MCF 10A (cell line): ENCODE results near the gene C1orf210. TPM values are rescaled to one million over a fixed set of nuclear protein-coding genes. Genes with fewer than 3 reads are reported as not detected.

Source experiments
- BruUV-seq: library from RNA; stranded (reverse); fragments of 400-500 nt; replicated peaks from 2 replicates; lab custom pipeline; 2021; lab: Mats Ljungman, UMichigan
- CTCF ChIA-PET: fragments of 300-600 bp; sonication (Branson Sonifier 250); formaldehyde crosslinking; extraction: SDS; loops from one replicate; lab custom pipeline; 2021; ENCODE audit warnings: antibody characterized with exemption, inconsistent platforms; lab: Yijun Ruan, JAX
- POLR2A ChIA-PET: fragments of 300-600, 350-650 bp; sonication (Branson Sonifier 250); formaldehyde crosslinking; extraction: SDS; loops from one replicate; lab custom pipeline; 2020; ENCODE audit warnings: antibody characterized with exemption, inconsistent platforms; lab: Yijun Ruan, JAX
- DNase-seq: peaks from one replicate; pipeline ENCODE4 v3.0.0-alpha.2; 2018; ENCODE audit not compliant: unreplicated experiment
- H3K27ac Mint-ChIP-seq: one replicate; pipeline ENCODE4 v1.8.0; 2022; ENCODE audit warnings: mild to moderate bottlenecking, low read depth, mixed read lengths; ENCODE audit not compliant: unreplicated experiment
- H3K27me3 Mint-ChIP-seq: one replicate; pipeline ENCODE4 v1.8.0; 2022; ENCODE audit warnings: mixed read lengths; ENCODE audit not compliant: insufficient read depth, unreplicated experiment
- H3K36me3 Mint-ChIP-seq: one replicate; pipeline ENCODE4 v1.8.0; 2022; ENCODE audit warnings: mild to moderate bottlenecking, moderate library complexity, mixed read lengths; ENCODE audit not compliant: insufficient read depth, unreplicated experiment
- H3K4me1 Mint-ChIP-seq: one replicate; pipeline ENCODE4 v1.8.0; 2022; ENCODE audit warnings: mixed read lengths; ENCODE audit not compliant: insufficient read depth, unreplicated experiment
- H3K4me3 Mint-ChIP-seq: one replicate; pipeline ENCODE4 v1.8.0; 2022; ENCODE audit warnings: mild to moderate bottlenecking, moderate library complexity, mixed read lengths; ENCODE audit not compliant: unreplicated experiment
- H3K9me3 Mint-ChIP-seq: one replicate; pipeline ENCODE4 v1.8.0; 2022; ENCODE audit warnings: mixed read lengths; ENCODE audit not compliant: unreplicated experiment
- CTCF ChIP-seq: fragments of 200-600 bp; IDR thresholded peaks from one replicate; pipeline ENCODE4 v1.8.0; 2022; ENCODE audit warnings: antibody characterized with exemption, mild to moderate bottlenecking; ENCODE audit not compliant: unreplicated experiment
- intact Hi-C: fragments of 100-400 bp; cut with micrococcal nuclease; formaldehyde crosslinking; loops from 2 replicates; pipeline ENCODE4 v1.14.1; 2022
- total RNA-seq: library from RNA; stranded (reverse); gene quantifications from 2 replicates; pipeline ENCODE4 v1.2.3, GENCODE V29; 2022

The C1orf210 gene
- total RNA-seq, 1 experiment from 2014 or later: 1.6 TPM

- ChIA-PET CTCF (no interaction called here), POLR2A (interaction anchor here (0.8 kb wide), 1 partner anchor 39 kb away, joined by 4 read pairs; no protein-coding TSS in a partner anchor)
- Mint-ChIP-seq H3K9me3 (peaks cover 13% of the 10 kb centered on the region), H3K27ac (no peak overlapping the region), H3K36me3 (peaks cover 6% of the 10 kb centered on the region), H3K4me3 (no peak overlapping the region), H3K4me1 (no peaks in the 10 kb centered on the region), H3K27me3 (no peaks in the 10 kb centered on the region)
- TF ChIP-seq CTCF: no peak
- BruUV-seq: no TSS peak
- intact Hi-C loops: no loop called here
- DNase-seq: no peak
These were observed 37.1 kb upstream of the C1orf210 start for GRCh38 chr1:43322506-43322905.

GRCh38 chr1:43321331-43321891 is 36.0 kb upstream of the C1orf210 start:
- no peak overlapping the region for H3K4me3 Mint-ChIP-seq
- H3K27ac Mint-ChIP-seq: no peak overlapping the region
- BruUV-seq: no TSS peak
- POLR2A ChIA-PET: no interaction called here
- TF ChIP-seq CTCF: no peak
- CTCF ChIA-PET: interaction anchor here (1.5 kb wide), 1 partner anchor 36 kb away, joined by 6 read pairs; the partner anchor contains the start of gene C1orf210
- intact Hi-C loops: no loop called here
- peaks cover 13% of the 10 kb centered on the region for H3K9me3 Mint-ChIP-seq
- peaks cover 6% of the 10 kb centered on the region for H3K36me3 Mint-ChIP-seq
- H3K27me3 Mint-ChIP-seq: no peaks in the 10 kb centered on the region
- no peaks in the 10 kb centered on the region for H3K4me1 Mint-ChIP-seq
- DNase-seq: peak; percentile 14

GRCh38 chr1:43319766-43320165 is 34.4 kb upstream of the C1orf210 start:
- no peak for TF ChIP-seq CTCF
- intact Hi-C loops: no loop called here
- H3K4me1 Mint-ChIP-seq: no peaks in the 10 kb centered on the region
- peaks cover 6% of the 10 kb centered on the region for H3K36me3 Mint-ChIP-seq
- no peak overlapping the region for H3K4me3 Mint-ChIP-seq
- H3K27ac Mint-ChIP-seq: no peak overlapping the region
- POLR2A ChIA-PET: interaction anchor here (0.7 kb wide), 1 partner anchor 8 kb away, joined by 3 read pairs; no protein-coding TSS in a partner anchor
- CTCF ChIA-PET: no interaction called here
- no peak for DNase-seq
- peaks cover 9% of the 10 kb centered on the region for H3K9me3 Mint-ChIP-seq
- H3K27me3 Mint-ChIP-seq: no peaks in the 10 kb centered on the region
- no TSS peak for BruUV-seq

- H3K4me3 Mint-ChIP-seq: no peak overlapping the region
- TF ChIP-seq CTCF: no peak
- H3K4me1 Mint-ChIP-seq: no peaks in the 10 kb centered on the region
- peaks cover 4% of the 10 kb centered on the region for H3K9me3 Mint-ChIP-seq
- POLR2A ChIA-PET: no interaction called here
- no peak overlapping the region for H3K27ac Mint-ChIP-seq
- no peak for DNase-seq
- BruUV-seq: no TSS peak
- H3K36me3 Mint-ChIP-seq: peaks cover 1% of the 10 kb centered on the region
- intact Hi-C loops: no loop called here
- CTCF ChIA-PET: no interaction called here
- H3K27me3 Mint-ChIP-seq: no peaks in the 10 kb centered on the region
These were observed 33.9 kb upstream of the C1orf210 start for GRCh38 chr1:43319288-43319687.
